Stimulated activated effector memory CD8-positive, alpha-beta T cell treated with anti-CD3 and anti-CD28 coated beads, Interleukin-12 subunit alpha, Interleukin-12 subunit beta, amount 100 ng/mL, for 72 hours (primary cell): ENCODE measurements around the gene SLC1A3.

Source experiments
- ATAC-seq: fragments of 150-1000 bp; cut with Tn5 transposase; 2 replicates; pipeline ENCODE4 v1.10.0; 2021
- DNase-seq, 2 donors: peaks; one replicate each; pipeline ENCODE4 v3.0.0; 2021 to 2022; ENCODE audit warnings: low spot score in 2 of 2
- H3K27ac Mint-ChIP-seq: one replicate; pipeline ENCODE4 v1.8.0; 2022; ENCODE audit warnings: mild to moderate bottlenecking, mixed read lengths
- H3K36me3 Mint-ChIP-seq: one replicate; pipeline ENCODE4 v1.8.0; 2022; ENCODE audit warnings: mild to moderate bottlenecking, mixed read lengths
- H3K4me1 Mint-ChIP-seq: one replicate; pipeline ENCODE4 v1.8.0; 2022; ENCODE audit warnings: mixed read lengths
- H3K4me3 Mint-ChIP-seq: one replicate; pipeline ENCODE4 v1.8.0; 2022; ENCODE audit warnings: mild to moderate bottlenecking, mixed read lengths
- H3K9me3 Mint-ChIP-seq: one replicate; pipeline ENCODE4 v1.8.0; 2022; ENCODE audit warnings: mixed read lengths

SLC1A3 gene

DNA sequence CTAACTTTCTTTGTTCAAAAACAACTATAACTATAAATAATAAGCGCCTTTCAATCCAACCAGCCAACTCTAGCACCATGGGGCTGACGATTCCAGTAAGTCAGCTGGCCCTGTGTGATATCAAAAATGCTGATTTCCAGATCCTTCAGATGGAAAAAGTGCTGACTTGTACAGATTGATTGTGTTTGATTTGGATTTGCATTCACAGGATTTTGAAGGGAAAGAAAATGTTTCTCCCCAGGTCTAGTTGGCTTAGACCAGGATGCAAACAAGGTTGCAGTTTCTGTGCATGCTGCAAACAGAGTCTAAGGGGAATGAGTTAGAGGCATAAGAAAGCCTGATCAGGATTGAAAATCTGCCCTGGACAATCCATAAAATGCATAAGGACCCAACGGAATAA, 68.9 kb downstream of the SLC1A3 start:
- H3K4me3 Mint-ChIP-seq = no peak overlapping the region
- H3K9me3 Mint-ChIP-seq = no peaks in the 10 kb centered on the region

DNA sequence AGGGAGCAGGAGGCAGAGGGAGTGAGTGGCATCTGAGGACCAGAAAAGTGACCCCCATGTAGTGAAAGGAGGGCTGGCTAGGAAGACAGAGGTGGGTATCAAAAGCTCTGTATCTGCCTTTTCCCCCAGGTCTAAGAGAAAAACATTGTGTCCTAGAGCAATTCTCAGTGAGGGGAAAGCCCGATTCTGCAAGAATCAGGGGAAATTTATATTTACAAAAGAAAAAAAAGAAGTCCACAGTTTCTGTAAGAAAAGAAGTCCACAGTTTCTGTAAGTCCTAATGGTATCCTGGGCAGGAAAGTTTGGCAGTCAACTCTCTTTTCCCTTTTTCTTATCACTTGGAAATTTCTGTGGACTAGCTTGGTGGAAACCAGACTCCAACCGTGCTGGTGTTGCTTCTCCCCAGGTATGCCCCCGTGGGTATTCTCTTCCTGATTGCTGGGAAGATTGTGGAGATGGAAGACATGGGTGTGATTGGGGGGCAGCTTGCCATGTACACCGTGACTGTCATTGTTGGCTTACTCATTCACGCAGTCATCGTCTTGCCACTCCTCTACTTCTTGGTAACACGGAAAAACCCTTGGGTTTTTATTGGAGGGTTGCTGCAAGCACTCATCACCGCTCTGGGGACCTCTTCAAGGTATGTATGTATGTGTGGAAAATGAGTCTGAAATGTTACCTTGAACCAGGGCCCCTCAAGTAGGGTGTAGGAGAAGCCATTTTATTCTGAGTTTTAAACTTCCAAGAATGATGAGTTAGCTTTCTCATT, 73.0 kb downstream of the SLC1A3 start:
- Mint-ChIP-seq H3K27ac (no peak overlapping the region), H3K36me3 (no peaks in the 10 kb centered on the region), H3K4me1 (no peaks in the 10 kb centered on the region), H3K9me3 (no peaks in the 10 kb centered on the region), H3K4me3 (no peak overlapping the region)
- DNase-seq (no peak), ATAC-seq (peak; percentile 43)

More for the DNA sequence above, 68.9 kb downstream of the SLC1A3 start:
- no peak for ATAC-seq
- DNase-seq = no peak
- Mint-ChIP-seq H3K27ac (no peak overlapping the region), H3K36me3 (no peaks in the 10 kb centered on the region), H3K4me1 (no peaks in the 10 kb centered on the region)

DNA sequence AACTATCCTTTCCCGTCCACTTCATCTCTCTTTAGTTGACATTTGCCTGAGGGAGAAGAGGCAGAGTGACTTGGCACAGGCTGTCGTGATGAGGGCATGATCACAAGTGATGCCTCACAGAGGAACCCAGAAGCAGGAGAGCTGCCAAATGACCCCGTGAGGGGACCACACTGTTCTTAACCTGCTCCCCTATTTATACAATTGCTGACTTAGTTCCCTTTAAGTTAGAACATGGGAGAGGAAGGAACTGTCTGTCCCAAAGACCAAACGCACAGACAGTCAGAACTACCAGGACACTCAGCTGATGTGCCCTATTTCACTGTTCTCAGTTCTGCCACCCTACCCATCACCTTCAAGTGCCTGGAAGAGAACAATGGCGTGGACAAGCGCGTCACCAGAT, 73.7 kb downstream of the SLC1A3 start:
- Mint-ChIP-seq H3K4me3 (no peak overlapping the region), H3K4me1 (no peaks in the 10 kb centered on the region), H3K27ac (no peak overlapping the region), H3K9me3 (no peaks in the 10 kb centered on the region), H3K36me3 (no peaks in the 10 kb centered on the region)
- ATAC-seq (no peak), DNase-seq (no peak)

DNA sequence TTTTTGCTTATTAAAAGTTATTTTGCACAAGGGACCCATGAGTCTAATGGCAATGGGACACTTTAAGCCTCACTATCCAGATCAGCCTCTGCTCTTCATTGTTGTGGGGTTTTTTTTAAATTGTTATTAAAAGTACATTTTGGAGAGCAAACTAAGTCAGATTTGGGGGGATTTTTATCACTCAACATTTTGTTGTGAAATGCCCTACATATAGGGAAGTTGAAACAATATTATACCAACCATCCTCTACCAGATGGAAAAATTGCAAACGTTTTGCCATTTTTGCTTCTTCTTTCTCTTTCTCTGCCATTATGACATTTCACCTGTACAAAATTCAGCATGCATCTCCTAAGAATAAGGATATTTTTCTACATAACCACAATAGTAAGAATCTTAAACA, 75.3 kb downstream of the SLC1A3 start:
- Mint-ChIP-seq H3K4me3 (no peak overlapping the region), H3K4me1 (no peaks in the 10 kb centered on the region), H3K36me3 (no peaks in the 10 kb centered on the region), H3K27ac (no peak overlapping the region), H3K9me3 (no peaks in the 10 kb centered on the region)
- ATAC-seq = no peak
- DNase-seq = no peak

DNA sequence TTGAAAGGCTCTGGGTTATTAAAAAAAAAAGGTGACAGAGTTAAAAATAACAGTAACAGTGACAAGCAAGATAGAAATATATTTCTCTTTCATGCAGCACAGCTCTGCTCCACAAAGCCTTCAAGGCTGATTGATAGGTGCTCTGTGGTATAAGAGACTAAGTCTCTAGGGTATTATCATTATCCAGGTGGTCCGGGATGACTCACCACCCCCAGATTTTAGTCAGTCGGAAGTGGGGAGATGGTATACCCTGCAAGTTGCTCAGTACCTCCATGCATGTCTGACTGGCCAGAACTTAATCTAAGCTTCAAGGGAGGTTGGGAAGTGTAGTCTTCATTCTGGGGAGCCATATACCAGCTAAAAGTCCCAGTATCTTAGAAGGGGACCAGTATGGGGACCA, 76.1 kb downstream of the SLC1A3 start:
- no peaks in the 10 kb centered on the region for H3K4me1 Mint-ChIP-seq
- DNase-seq (no peak), ATAC-seq (no peak)
- H3K27ac Mint-ChIP-seq = no peak overlapping the region
- no peaks in the 10 kb centered on the region for H3K9me3 Mint-ChIP-seq
- H3K36me3 Mint-ChIP-seq = no peaks in the 10 kb centered on the region
- no peak overlapping the region for H3K4me3 Mint-ChIP-seq

DNA sequence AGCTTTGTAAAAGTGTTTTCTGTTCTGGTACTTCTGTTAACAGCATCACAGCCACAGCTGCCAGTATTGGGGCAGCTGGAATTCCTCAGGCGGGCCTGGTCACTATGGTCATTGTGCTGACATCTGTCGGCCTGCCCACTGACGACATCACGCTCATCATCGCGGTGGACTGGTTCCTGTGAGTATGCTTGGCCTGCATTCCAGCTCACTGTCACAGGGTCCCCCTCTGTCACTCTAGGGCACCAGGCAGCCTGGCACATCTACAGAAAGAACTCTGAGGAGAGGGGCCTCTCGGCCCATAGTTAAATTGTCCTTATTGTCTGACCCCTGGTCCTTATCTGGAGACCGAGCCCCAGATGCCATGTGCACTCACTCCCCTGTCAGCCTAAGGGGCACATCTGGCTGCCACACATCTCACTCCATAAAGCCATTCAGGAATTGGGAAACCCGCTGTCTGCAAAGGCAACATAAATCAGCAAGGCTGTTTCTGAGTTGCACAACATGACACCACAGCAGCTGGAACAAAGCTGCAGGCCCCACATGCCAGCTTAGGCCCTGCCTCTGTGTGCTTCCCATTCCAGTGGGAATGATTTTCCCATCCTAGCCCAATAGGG, 77.5 kb downstream of the SLC1A3 start:
- DNase-seq (no peak), ATAC-seq (no peak)
- Mint-ChIP-seq H3K4me3 (no peak overlapping the region), H3K9me3 (no peaks in the 10 kb centered on the region), H3K36me3 (no peaks in the 10 kb centered on the region), H3K27ac (no peak overlapping the region), H3K4me1 (no peaks in the 10 kb centered on the region)

DNA sequence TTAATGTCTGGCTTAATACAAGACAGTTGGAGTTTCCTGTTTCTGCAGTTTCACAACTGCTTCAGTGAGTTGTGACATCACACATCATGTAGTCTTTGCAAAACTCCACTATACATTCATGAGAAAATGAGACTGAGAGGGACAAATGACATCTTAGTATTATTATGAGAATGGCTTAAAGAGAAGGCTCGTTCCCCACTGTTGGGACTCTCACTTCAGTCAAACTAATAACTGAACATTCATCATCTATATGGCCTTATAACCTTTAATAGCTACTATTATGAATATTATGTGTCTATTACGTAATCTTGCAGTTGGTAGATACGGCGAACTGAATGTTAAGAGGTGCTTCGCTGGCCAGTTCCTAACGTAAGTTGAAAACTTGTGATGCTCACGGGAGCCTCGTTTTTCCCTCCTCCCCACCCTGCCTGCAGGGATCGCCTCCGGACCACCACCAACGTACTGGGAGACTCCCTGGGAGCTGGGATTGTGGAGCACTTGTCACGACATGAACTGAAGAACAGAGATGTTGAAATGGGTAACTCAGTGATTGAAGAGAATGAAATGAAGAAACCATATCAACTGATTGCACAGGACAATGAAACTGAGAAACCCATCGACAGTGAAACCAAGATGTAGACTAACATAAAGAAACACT, 79.4 kb downstream of the SLC1A3 start:
- Mint-ChIP-seq H3K36me3 (no peaks in the 10 kb centered on the region), H3K4me3 (no peak overlapping the region), H3K27ac (no peak overlapping the region), H3K4me1 (peaks cover 13% of the 10 kb centered on the region), H3K9me3 (no peaks in the 10 kb centered on the region)
- ATAC-seq = no peak
- DNase-seq = no peak

DNA sequence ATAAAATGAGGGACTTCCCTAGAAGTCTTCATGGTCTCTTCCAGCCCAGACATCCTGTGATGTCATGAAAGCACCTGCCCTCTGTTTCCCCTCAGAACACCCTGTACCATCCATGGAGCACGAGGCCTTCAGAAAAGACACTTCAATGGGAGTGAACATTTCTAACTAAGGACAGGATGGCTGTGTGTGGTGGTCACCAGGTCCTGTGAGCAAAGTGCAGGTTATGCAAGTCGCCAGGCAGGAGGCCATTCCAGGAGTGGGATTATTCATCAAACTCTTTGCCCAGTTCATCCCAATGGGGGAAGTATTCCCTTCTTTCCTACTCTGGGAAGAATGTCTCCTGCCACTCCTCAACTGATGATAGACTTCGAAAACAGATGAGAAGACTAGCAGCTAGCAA, 80.5 kb downstream of the SLC1A3 start:
- Mint-ChIP-seq H3K4me3 (no peak overlapping the region), H3K9me3 (no peaks in the 10 kb centered on the region), H3K27ac (no peak overlapping the region), H3K36me3 (no peaks in the 10 kb centered on the region), H3K4me1 (peaks cover 15% of the 10 kb centered on the region)
- ATAC-seq (no peak), DNase-seq (no peak)

DNA sequence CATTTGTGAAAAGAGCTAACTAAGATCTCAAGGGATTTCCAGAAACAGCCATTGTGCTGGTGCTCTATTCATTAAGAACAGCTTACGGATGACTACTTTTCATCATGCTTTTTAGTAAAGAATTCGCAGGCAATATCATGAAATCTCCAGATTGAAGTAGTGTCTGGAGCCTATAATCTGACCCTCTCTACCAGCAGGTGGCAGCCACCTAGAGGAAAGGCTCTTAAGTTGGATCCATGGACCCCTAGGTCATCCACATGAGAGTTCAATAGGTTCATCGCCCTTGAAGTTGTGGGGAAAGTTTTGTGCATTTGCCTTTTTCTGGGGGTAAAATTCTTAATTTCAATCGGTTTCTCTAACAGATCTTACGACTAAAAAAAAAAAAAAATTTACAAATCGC, 82.3 kb downstream of the SLC1A3 start:
- ATAC-seq (no peak), DNase-seq (no peak)
- no peak overlapping the region for H3K4me3 Mint-ChIP-seq

DNA sequence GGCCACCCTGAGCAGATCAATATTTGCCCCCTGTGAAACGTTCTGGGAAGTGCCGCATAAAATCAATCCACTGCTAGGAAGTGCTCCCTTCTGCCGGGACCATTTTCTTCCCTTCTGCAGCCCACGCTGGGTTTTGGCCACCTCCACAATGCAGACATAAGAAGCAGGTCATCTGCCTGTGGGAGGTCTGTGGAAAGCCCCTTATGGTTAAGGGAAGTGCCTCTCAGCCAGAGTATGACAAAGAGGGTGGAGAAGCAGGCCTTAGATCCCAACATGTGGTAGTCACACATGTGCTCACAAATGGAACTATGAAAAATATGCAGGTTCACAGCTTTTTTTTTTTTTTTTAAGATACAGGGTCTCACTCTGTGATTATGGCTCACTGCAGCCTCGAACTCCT, 82.8 kb downstream of the SLC1A3 start:
- Mint-ChIP-seq H3K4me1 (peaks cover 15% of the 10 kb centered on the region), H3K4me3 (no peak overlapping the region), H3K36me3 (no peaks in the 10 kb centered on the region), H3K27ac (no peak overlapping the region), H3K9me3 (no peaks in the 10 kb centered on the region)
- no peak for ATAC-seq
- no peak for DNase-seq

More for the DNA sequence above, 82.3 kb downstream of the SLC1A3 start:
- Mint-ChIP-seq H3K27ac (no peak overlapping the region), H3K36me3 (no peaks in the 10 kb centered on the region), H3K4me1 (peaks cover 15% of the 10 kb centered on the region), H3K9me3 (no peaks in the 10 kb centered on the region)

DNA sequence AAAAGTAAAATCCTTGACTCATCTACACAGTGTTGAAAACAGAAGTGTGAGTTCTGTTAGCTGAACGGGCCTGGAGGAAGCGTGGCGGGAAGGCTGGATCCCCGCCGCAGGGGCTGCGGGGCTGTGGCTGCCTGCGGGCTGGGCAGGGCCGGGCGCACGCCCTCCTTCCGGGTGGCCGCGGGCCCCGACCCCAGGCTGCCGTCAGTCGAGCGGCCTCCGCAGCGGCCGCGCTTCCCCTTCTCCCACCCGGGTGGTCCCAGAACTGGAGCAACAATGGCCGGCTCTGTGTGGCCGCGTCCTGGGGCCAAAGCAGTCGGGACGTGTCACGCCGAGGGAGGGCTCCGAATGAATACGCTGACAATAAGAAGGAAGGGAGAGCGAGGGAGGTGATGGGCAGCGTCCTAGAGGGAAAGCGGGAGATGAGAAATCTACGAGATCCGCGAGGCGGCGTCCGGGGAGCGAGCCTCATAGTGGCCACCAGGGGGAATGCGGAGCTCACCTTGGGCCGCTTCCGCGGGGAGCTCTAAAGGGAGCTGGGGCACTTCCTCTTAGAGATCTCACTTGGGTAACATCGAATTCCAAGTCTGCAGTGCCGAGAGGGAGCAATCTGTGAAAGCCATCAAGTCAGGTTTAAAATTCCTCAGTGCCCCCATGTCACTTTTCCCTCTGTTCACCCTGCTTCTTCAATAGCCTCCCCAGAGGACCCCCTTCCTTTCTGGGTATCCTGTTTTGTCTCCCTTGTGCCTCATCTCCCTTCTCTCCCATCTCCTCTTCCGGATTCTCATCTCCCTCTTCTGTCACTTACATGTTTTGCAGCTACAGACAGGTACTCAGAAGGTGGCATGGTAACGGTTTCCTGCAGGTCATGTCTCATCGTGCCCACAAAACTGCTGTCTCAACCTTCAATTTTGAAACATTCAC, 83.9 kb downstream of the SLC1A3 start:
- Mint-ChIP-seq H3K9me3 (no peaks in the 10 kb centered on the region), H3K27ac (no peak overlapping the region), H3K4me1 (peaks cover 15% of the 10 kb centered on the region), H3K36me3 (no peaks in the 10 kb centered on the region), H3K4me3 (peak overlapping the region; percentile 61)
- ATAC-seq (peak; percentile 82), DNase-seq (peak; percentile 42 to 80)

DNA sequence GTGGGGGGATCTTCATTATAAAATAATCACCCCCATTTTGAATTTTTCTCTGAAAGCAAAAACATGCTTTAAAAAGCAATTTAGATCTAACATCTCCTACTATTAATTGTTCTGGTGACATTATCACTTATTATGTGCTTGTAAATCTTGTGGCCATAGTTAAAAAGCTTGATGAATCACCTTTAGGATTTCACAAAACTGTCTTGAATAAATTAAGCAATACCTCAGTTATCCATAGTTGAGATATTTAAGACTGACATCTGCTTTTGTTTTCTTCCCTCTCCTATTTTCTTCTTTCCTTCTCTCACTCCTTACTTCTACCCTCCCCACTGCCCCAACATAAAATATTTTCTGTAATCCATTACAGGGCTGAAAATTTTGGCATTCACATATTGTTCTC, 84.8 kb downstream of the SLC1A3 start:
- H3K4me1 Mint-ChIP-seq = peaks cover 20% of the 10 kb centered on the region

DNA sequence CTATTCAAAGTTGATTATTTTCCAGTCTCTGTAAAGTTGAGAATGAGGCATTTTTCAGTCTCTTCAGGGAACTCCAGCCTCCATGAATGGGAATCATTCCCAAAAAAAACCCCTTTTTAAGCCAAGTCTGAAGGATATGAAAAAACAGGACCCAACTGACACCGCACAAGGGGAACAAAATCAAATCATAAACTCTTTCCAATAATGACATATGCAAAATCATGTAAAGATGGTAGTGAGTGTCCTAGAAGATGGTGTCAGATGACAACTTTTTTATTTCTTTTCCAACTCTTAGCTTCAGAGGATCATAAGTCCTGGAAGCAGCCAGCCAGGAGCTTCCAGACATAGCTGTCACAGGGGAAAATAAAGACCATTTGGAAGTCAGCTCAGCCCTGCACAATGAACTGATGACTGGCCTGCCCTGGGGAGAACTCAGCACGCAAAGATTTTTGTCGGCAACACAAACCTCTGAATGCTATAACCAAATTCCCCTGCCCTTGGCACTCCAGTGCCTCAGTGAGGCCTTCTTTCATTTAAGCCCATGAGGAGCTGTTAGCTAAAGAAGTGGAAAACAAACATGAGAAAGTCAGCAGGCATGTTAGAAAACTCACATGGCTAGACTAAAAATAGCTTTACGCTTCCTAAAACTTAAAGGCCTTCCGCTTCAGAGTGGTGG, 85.4 kb downstream of the SLC1A3 start:
- no peak overlapping the region for H3K4me3 Mint-ChIP-seq

More for the DNA sequence above, 84.8 kb downstream of the SLC1A3 start:
- Mint-ChIP-seq H3K4me3 (no peak overlapping the region), H3K9me3 (no peaks in the 10 kb centered on the region), H3K36me3 (no peaks in the 10 kb centered on the region), H3K27ac (no peak overlapping the region)
- DNase-seq = no peak
- no peak for ATAC-seq

DNA sequence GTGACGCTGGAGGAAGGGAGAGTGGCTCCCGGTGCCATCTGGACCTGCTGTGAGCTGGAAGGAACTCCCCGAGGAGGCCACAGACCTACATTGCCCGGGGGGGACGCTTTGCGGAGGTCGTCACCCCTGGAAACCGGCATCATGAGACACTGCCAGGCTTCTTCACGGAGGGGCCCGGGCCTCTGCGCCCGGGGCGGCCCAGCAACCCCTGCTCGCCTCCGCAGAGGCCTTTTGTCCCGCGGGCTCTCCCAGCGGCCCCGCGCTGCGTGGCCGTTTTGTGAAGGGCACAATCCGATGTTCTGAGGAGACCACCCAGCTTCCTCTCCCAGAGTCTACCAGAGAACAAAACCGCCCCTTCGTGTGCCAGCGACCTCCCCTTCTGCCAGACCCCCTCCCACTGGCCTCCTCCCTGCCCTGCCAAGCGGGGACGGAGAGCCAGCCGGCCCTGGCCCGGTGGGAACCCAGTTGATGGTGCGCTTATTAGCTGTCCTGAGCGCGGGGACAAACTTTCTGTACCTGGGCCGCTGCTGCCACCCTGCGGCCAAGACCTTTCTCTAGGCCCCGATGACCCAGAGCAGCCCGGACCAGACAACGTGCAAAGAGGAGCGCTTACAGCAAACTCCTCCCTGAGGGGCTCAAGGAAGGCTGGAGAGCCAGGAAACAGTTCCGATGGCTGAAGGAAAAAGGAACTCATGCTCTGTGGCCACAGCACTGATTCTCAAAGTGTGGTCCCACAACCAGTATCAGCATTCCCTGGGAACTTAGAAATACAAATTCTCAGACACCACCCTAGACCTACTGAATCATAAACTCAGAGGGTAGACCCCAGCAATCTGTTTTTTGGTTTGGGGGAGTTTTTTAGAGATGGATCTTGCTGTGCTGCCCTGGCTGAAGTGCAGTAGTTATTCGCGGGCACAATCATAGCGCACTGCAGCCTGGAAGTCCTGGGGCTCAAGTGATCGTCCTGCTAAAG, 86.7 kb downstream of the SLC1A3 start:
- H3K36me3 Mint-ChIP-seq = no peaks in the 10 kb centered on the region
- H3K4me3 Mint-ChIP-seq = no peak overlapping the region
- ATAC-seq (peak; percentile 60), DNase-seq (peak; percentile 17 to 66)
- H3K4me1 Mint-ChIP-seq = peaks cover 20% of the 10 kb centered on the region
- no peak overlapping the region for H3K27ac Mint-ChIP-seq
- H3K9me3 Mint-ChIP-seq = no peaks in the 10 kb centered on the region

More for the DNA sequence above, 85.4 kb downstream of the SLC1A3 start:
- no peak overlapping the region for H3K27ac Mint-ChIP-seq
- ATAC-seq (no peak), DNase-seq (no peak)
- H3K9me3 Mint-ChIP-seq = no peaks in the 10 kb centered on the region
- H3K4me1 Mint-ChIP-seq = peaks cover 20% of the 10 kb centered on the region
- no peaks in the 10 kb centered on the region for H3K36me3 Mint-ChIP-seq
